ENCODE measurements around the gene TRIM8. TPM values are rescaled to one million over a fixed set of nuclear protein-coding genes. Genes with fewer than 3 reads are reported as not detected.

TRIM8 gene
- total and polyA plus RNA-seq, 2 donors (not counting 3 experiments of a cell fraction or from before 2014, with no cell fraction given), result 74.1 to 114 TPM

DNA sequence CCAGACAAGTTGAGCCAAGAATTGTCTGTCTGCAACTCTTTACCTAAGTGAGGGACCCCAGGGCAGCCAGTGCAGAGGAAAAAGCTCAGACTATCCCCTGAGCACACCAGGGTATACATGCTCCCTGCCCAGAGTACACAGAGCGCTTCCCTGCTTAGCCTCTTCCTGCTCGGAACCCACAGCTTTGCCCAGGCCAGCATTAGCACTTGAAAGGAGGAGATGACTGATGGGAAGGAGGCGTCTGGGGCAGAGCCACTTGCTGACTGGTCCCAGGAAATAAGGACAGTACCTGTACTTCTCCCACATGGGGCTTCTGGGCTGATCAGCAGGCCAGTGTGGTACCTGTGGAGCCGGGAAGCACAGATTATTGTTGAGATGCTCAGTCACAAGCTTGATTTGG is 48.4 kb upstream of the TRIM8 start:
- H3K9me3 ChIP-seq (replicated peaks; ENCODE audit: control insufficient read depth, insufficient read depth, low read length), result no peaks in the 10 kb centered on the region
- TF ChIP-seq EZH2 (IDR thresholded peaks at IDR 0.05; ENCODE audit: borderline replicate concordance, low read depth, low read length, severe bottlenecking) (no peak), MYC (IDR thresholded peaks at IDR 0.05; ENCODE audit: low read depth, low read length) (no peak), POLR2AphosphoS5 (IDR thresholded peaks at IDR 0.05; ENCODE audit: insufficient read depth, low read depth, low read length) (no peak), GATA2 (IDR thresholded peaks at IDR 0.05; ENCODE audit: insufficient read depth, insufficient read length, low read depth, low read length) (no peak), JUN (IDR thresholded peaks at IDR 0.05; ENCODE audit: borderline replicate concordance, insufficient read depth, insufficient read length, low read depth) (no peak), POLR2A (IDR thresholded peaks at IDR 0.05; ENCODE audit: low read depth, low read length) (no peak)
- TF ChIP-seq, protein P1, sequence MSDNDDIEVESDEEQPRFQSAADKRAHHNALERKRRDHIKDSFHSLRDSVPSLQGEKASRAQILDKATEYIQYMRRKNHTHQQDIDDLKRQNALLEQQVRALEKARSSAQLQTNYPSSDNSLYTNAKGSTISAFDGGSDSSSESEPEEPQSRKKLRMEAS (IDR thresholded peaks at IDR 0.05; ENCODE audit: insufficient read depth, insufficient read length), result no peak
- dilution Hi-C loops (cut with MboI; ENCODE audit: extremely low pct_ligation_motif_present, low sequenced_read_pairs) (no loop called here), intact Hi-C loops (cut with micrococcal nuclease) (loop anchor here (5.0 kb wide), 2 partner anchors 116 to 174 kb away; partner anchors contain the start of genes ARL3, FBXL15 and SFXN2)
- no peaks in the 10 kb centered on the region for H3K36me3 ChIP-seq (ENCODE audit: control insufficient read depth in 2 of 2, extremely low read depth in 1 of 2, insufficient read depth in 2 of 2, low read length in 2 of 2)
- no peak for DNase-seq (ENCODE audit: low read depth, low spot score)
- ChIA-PET POLR2A (interaction anchor here (0.6 to 0.7 kb wide), 2 partner anchors 32 to 38 kb away, joined by 3 read pairs; no protein-coding TSS in a partner anchor), CTCF (interaction anchor here (0.8 to 10.0 kb wide), 20 partner anchors 8 to 117 kb away, joined by 3 to 110 read pairs (median 6); partner anchors contain the start of genes SUFU and TRIM8)
- H3K27ac ChIP-seq (ENCODE audit: insufficient read depth, low read depth, low read length), result peak overlapping the region; percentile 13
- no peak for FAIRE-seq
- H2AFZ ChIP-seq (ENCODE audit: low read depth, low read length), result no peak overlapping the region
- H3K4me3 ChIP-seq (replicated peaks in 1 of 3; ENCODE audit: insufficient read depth in 1 of 3, low read depth in 1 of 3, low read length in 3 of 3), result no peak overlapping the region
- no peaks in the 10 kb centered on the region for H3K79me2 ChIP-seq (ENCODE audit: control insufficient read depth, insufficient read depth, low read length)
- H3K9ac ChIP-seq (replicated peaks; ENCODE audit: extremely low read depth, insufficient read depth, low read length), result no peak overlapping the region
- no peaks in the 10 kb centered on the region for H3K9me1 ChIP-seq (replicated peaks; ENCODE audit: control insufficient read depth, extremely low read depth, insufficient read depth, low read length)
- H3K4me1 ChIP-seq (ENCODE audit: control insufficient read depth, extremely low read depth, insufficient read depth, low read length), result peaks cover 58% of the 10 kb centered on the region
- no peak overlapping the region for H3K4me2 ChIP-seq (ENCODE audit: insufficient read depth, low read length)
- no peaks in the 10 kb centered on the region for H4K20me1 ChIP-seq (replicated peaks; ENCODE audit: control insufficient read depth, extremely low read depth, insufficient read depth, low read length)
- H3K27me3 ChIP-seq (ENCODE audit: control insufficient read depth in 2 of 2, insufficient read depth in 2 of 2, low read length in 2 of 2), result no peaks in the 10 kb centered on the region
- BruUV-seq (replicated peaks), result no TSS peak

DNA sequence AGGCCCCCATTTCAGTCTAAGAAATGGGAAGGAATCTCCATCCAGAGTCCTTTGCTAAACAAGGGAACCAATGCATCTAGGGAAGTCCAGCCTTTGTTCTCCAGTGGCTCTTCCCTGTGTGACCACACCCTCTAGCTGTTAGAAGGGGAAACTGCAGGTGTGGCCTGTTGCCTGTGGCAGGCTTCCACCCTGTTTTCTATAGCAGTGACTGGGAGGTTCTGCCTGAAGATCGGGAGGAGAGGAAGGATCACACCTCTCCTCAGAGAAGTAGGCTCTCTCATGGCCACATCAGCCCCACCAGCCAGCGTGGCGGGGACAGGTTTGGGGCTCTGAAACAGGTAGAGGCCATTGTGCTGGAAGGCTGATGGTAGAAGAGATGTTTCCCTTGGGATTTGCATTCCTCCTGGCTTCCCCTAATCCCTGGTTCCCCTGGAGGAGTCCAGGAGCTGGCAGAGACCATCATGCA is 47.7 kb upstream of the TRIM8 start:
- Histone ChIP-seq H3K27ac (ENCODE audit: insufficient read depth, low read depth, low read length) (peak overlapping the region; percentile 92), H3K4me2 (ENCODE audit: insufficient read depth, low read length) (no peak overlapping the region), H2AFZ (ENCODE audit: low read depth, low read length) (no peak overlapping the region), H3K36me3 (ENCODE audit: control insufficient read depth in 2 of 2, extremely low read depth in 1 of 2, insufficient read depth in 2 of 2, low read length in 2 of 2) (no peaks in the 10 kb centered on the region), H3K4me1 (ENCODE audit: control insufficient read depth, extremely low read depth, insufficient read depth, low read length) (peaks cover 64% of the 10 kb centered on the region), H3K9me3 (replicated peaks; ENCODE audit: control insufficient read depth, insufficient read depth, low read length) (no peaks in the 10 kb centered on the region), H3K4me3 (replicated peaks in 1 of 3; ENCODE audit: insufficient read depth in 1 of 3, low read depth in 1 of 3, low read length in 3 of 3) (no peak overlapping the region), H3K9ac (replicated peaks; ENCODE audit: extremely low read depth, insufficient read depth, low read length) (no peak overlapping the region), H4K20me1 (replicated peaks; ENCODE audit: control insufficient read depth, extremely low read depth, insufficient read depth, low read length) (no peaks in the 10 kb centered on the region), H3K9me1 (replicated peaks; ENCODE audit: control insufficient read depth, extremely low read depth, insufficient read depth, low read length) (no peaks in the 10 kb centered on the region), H3K27me3 (ENCODE audit: control insufficient read depth in 2 of 2, insufficient read depth in 2 of 2, low read length in 2 of 2) (no peaks in the 10 kb centered on the region), H3K79me2 (ENCODE audit: control insufficient read depth, insufficient read depth, low read length) (no peaks in the 10 kb centered on the region)
- TF ChIP-seq GATA2 (IDR thresholded peaks at IDR 0.05; ENCODE audit: insufficient read depth, insufficient read length, low read depth, low read length) (no peak), JUN (IDR thresholded peaks at IDR 0.05; ENCODE audit: borderline replicate concordance, insufficient read depth, insufficient read length, low read depth) (no peak), EZH2 (IDR thresholded peaks at IDR 0.05; ENCODE audit: borderline replicate concordance, low read depth, low read length, severe bottlenecking) (no peak)
- TF ChIP-seq, protein P1 (IDR thresholded peaks at IDR 0.05; ENCODE audit: insufficient read depth, insufficient read length), result no peak
- TF ChIP-seq, protein P2, sequence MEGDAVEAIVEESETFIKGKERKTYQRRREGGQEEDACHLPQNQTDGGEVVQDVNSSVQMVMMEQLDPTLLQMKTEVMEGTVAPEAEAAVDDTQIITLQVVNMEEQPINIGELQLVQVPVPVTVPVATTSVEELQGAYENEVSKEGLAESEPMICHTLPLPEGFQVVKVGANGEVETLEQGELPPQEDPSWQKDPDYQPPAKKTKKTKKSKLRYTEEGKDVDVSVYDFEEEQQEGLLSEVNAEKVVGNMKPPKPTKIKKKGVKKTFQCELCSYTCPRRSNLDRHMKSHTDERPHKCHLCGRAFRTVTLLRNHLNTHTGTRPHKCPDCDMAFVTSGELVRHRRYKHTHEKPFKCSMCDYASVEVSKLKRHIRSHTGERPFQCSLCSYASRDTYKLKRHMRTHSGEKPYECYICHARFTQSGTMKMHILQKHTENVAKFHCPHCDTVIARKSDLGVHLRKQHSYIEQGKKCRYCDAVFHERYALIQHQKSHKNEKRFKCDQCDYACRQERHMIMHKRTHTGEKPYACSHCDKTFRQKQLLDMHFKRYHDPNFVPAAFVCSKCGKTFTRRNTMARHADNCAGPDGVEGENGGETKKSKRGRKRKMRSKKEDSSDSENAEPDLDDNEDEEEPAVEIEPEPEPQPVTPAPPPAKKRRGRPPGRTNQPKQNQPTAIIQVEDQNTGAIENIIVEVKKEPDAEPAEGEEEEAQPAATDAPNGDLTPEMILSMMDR (IDR thresholded peaks at IDR 0.05; ENCODE audit: extremely low read depth in 1 of 2, insufficient read depth in 1 of 2, low read depth in 1 of 2, low read length in 2 of 2), result peak; percentile 79
- DNase-seq (ENCODE audit: low read depth, low spot score) (peak; percentile 74), FAIRE-seq (peak; percentile 90)
- dilution Hi-C loops (cut with MboI; ENCODE audit: extremely low pct_ligation_motif_present, low sequenced_read_pairs) (no loop called here), intact Hi-C loops (cut with micrococcal nuclease) (loop anchor here (5.0 kb wide), 2 partner anchors 116 to 174 kb away; partner anchors contain the start of genes ARL3, FBXL15 and SFXN2)
- CTCF ChIA-PET, result interaction anchor here (0.8 to 10.0 kb wide), 21 partner anchors 8 to 117 kb away, joined by 3 to 110 read pairs (median 6); partner anchors contain the start of genes ACTR1A, SUFU and TRIM8
- POLR2A ChIA-PET, result interaction anchor here (0.7 to 2.3 kb wide), 4 partner anchors 24 to 49 kb away, joined by 3 to 8 read pairs (median 6); no protein-coding TSS in a partner anchor
- no TSS peak for BruUV-seq (replicated peaks)

Measured in endothelial cell of umbilical vein (primary cell).